ENCODE results near the gene UBE2K.

GRCh38 chr4:39770969-39771724, 73.2 kb downstream of the UBE2K start:
- TF ChIP-seq CTCF (conservative IDR thresholded peaks at IDR 0.05) (no peak), ZFX (IDR thresholded peaks at IDR 0.05) (no peak)

Measured in C4-2B (cell line).